HG03457 (cell line): ENCODE data around the gene SRSF7.
"Not testable (repeated sequence)": the region's sequence is repeated elsewhere in the genome, so short reads cannot be mapped to it uniquely, and the experiment has no call there.

ENCODE experiments used
- ATAC-seq: cut with Tn5 transposase; IDR thresholded peaks from one replicate; pipeline ENCODE4 v1.9.1; 2021; ENCODE audit warnings: moderate number of reproducible peaks; ENCODE audit not compliant: unreplicated experiment

The SRSF7 gene

DNA sequence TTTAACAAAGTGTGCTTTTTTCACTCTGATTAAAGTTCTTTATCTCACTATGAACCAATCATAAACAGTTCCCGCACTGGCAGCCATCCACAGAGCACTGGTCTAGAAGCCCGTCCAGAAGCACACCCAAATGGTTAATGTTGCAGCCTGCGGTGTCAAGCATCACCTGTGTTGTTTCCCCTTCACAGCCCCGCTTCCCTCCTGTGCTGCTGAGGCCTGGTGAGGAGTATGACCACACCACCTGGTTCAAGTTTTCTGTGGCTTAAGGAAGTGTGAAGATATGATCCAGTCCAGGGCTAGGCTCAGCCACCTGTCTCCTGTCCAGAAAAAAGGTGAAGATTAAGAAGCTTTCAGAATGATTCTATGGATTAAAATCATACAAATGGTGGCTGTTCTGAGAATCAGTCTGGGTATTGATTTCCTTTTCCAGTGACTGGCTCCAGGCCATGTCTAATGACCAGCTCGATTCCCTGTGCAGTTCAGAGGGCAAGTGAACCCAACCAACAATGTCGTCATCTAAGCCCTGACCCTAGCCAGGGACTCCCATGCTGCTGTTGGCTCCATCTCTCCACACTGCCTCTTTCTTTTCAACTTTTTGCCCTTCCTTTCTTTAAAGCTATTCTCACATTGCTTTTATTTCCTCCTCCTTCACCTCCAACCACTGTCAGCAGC, 17.7 kb downstream of the SRSF7 start:
- no peak for ATAC-seq

DNA sequence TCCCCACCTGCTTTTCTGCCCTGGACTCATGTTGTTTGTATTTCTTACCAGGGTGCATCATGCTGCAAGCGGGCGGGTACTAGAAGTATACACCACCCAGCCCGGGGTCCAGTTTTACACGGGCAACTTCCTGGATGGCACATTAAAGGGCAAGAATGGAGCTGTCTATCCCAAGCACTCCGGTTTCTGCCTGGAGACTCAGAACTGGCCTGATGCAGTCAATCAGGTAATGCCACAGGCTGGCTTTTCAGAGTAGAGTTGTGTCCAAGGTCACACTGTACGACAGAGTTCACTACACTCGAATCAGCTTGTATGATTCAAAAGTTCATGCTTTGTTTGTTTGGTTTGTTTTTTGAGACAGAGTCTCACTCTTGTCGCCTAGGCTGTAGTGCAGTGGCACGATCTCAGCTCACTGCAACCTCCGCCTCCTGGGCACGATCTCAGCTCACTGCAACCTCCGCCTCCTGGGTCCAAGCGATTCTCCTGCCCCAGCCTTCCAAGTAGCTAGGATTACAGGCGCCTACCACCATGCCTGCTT, 19.4 kb downstream of the SRSF7 start:
- ATAC-seq: no peak

DNA sequence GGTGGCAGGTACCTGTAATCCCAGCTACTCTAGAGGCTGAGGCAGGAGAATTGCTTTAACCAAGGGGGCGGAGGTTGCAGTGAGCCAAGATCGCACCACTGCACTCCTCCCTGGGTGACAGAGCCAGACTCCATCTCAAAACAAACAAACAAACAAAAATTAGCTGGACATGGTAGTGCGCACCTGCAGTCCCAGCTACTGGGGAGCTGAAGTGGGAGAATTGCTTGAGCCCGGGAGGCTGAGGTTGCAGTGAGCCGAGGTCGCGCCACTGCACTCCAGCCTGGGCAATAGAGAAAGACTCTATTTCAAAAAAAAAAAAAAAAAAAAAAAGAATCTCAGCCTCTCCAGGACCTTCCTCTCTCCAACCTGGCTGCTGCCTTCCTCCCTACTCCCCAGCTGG, 20.1 kb downstream of the SRSF7 start:
- no peak for ATAC-seq

DNA sequence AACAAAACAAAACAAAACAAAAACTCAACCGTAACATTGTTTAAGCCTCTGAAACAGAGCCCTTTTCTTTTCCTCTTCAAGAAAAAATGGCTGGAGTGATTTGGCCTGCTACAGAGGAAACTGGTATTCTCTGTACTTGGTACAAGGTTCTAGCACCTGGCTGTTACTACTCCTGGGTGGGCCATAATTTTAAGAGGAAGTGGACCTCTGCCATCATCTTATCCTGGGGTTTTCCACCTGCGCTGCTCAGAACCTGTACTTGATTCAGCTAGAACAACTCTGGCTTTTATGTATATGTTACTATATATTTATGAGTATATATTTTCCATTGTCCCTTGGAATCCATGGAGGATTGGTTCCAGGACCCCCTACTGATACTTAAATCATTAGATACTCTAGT, 22.5 kb downstream of the SRSF7 start:
- ATAC-seq: no peak

DNA sequence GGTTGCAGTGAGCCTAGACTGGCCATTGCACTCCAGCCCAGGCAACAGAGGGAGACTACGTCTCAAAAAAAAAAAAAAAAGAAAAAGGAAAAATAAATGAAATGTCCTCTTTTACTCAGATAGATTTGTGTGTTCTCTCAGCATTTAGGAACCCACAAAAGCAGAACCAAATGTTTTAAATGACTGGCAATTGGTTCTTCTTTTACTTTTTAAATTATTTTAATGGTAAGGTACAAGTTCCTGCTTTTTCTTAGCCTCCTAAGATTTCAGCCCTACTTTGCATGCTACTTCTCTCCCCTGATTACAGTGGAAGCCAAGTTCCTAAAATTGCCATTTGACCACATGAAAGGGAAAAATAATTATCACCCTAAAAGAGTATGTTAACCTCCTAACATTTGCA, 23.5 kb downstream of the SRSF7 start:
- no peak for ATAC-seq

DNA sequence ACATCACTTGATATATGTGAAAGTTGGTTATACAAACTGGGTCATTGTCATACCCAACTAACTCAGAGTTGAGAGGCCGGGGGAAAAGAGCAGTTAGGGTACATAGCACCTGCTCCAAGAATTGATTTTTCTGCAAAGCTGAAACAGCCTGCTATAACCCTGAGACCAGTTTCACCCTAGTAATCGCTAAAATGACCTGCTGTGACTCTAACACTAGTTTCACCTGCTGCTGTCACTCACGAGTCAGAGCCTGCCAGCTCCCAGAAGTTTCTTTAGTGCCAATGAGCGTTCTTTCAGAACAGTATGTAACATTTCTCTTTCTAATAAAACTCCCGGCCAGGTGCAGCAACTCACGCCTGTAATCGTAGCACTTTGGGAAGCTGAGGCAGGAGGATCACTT, 28.0 kb downstream of the SRSF7 start:
- no peak for ATAC-seq

DNA sequence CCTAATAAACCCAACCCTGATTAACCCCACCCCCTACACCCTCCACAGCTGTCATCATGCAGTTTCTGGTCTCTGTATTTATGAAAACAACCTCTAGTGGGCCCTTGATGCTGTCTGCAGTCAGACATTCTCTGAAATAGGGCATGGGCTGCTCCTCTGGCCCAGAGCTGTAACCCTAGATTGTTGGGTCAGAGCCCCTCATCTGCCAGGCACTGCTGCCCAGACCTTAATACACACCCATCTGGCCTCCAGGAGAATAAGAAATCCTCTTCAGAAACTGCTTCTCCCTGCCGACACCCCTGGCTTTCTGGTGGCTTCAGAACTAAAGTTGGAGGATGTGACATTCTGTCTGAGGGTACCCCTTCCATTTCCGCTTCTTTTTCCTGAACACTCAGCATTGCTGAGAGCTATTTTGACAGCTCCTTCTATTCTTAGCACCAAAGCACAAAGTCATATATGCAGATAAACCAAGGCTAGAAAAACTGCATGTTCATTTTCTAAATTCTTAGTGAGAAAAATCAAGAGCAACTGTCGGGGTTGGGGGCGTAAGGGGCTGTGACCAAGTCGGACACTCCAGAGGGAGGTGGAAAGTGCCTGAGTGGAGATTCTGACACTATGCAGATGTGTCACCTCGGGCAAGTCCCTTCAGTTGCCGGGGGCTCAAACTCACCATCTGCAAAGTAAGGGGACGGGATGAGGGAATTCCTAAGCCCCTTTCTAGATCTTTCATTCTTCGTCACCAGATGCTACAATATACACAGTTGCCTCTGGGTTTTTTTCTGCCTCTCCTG, 28.7 kb downstream of the SRSF7 start:
- no peak for ATAC-seq

DNA sequence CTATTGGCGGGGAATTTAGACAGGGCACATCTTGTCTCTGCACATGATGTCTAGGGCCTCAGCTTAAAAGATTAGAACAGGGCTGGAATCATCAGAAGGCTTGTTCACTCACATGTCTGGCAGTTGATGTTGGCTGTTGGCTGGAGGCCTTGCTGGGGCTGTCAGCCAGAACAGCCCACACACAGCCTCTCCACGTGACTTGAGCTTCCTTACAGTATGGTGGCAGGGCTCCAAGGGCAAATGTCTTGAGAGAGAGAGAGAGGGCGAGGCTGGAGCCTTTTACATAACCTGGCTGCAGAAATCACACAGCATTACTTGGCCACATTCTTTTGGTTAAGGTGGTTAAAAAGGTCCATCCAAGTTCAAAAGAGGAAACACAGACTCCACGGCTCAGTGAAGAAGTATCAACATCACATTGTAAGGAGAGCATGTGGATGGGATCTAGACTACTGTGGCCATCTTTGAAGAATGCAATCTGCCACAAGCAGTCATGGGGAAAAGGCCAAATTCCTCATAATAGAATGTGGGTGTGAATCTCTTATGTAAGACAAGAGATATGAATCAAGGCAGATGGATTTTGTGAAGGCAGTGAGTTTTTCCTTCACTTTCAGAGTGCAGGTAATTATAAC, 30.4 kb downstream of the SRSF7 start:
- no peak for ATAC-seq

DNA sequence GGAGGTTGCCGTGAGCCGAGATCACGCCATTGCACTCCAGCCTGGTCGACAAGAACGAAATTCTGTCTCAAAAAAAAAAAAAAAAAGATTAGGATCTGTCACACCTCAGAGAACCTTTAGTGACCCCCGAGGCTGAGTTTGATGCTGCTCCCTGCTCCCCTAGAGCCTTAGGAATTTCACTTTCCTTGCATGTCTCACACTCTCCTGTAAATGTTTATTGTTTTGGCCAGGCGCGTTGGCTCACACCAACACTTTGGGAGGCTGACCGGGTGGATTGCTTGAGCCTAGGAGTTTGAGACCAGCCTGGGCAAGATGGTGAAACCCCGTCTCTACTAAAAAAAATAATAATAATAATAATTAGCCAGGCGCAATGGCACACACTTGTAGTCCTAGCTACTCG, 31.5 kb downstream of the SRSF7 start:
- no peak for ATAC-seq

DNA sequence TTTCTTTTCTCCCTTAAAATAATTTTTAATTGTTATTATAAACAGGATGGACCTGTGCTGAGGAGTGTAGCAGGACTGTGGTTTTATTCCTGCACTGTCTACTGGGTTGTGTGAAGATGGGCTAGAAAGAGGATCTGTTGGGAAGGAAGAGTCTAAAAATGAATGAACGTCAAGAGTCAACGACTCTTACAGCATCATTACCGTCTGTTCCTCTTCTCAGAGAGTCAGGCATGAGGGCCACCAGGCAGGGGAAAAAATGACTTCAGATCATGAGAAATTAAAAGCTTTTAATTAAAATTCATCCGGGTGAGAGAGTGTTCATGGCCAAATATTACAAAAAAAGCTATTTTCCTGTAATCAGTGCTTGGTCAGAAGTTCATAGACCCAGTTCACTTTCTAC, 32.6 kb downstream of the SRSF7 start:
- no peak for ATAC-seq

DNA sequence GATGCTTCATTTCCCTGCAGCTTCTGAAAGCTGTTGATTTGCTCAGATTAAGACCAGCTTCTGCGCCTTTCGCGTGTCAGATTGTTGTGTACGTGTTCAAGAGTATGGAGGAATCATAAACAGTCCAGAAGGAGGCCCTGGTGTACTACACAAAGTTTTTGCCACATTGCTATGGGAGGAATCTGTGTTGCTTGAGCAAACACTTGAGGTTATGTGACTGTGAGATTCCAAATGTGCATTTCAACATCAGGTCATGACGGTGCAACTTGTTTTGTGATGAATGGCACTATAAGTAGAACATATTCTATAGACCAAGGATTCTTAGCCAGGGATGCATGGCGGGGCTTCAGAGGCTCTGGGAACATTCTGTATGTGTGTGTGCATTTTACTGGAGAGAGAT, 35.0 kb downstream of the SRSF7 start:
- ATAC-seq: no peak

DNA sequence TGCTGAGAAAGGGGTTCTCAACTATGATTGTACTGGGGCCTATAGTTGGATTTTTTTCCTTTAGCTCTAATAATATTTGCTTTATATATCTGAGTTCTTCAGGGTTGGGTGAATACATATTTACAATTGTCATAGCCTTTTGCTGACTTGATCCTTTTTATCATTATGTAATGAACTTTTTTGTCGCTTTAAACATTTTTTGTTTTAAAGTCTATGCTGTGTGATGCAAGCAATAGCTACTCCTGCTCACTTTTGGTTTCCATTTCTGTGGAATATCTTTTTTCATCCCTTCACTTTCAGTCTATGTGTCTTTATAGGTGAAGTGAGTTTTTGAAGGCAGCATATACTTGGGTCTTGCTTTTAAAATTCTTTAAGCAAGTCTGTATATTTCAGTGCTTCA, 36.2 kb downstream of the SRSF7 start:
- not testable (repeated sequence) for ATAC-seq

DNA sequence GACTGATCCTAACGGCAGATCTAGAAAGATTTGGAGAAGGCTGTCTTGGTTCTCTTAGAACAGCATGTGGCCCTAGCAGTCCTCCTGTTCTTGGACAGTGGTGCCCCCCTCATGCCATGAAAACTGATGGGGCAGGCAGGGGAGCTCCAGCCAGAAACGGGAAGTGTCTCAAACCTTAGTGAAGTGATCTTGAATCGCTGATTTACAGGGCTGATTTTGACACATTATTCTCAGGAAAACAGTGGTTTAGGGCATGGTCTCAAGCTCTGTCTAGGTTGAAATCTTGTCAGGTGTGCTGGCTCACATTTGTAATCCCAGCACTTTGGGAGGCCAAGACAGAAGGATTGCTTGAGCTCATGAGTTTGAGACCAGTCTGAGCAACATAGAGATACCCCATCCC, 37.8 kb downstream of the SRSF7 start:
- no peak for ATAC-seq

DNA sequence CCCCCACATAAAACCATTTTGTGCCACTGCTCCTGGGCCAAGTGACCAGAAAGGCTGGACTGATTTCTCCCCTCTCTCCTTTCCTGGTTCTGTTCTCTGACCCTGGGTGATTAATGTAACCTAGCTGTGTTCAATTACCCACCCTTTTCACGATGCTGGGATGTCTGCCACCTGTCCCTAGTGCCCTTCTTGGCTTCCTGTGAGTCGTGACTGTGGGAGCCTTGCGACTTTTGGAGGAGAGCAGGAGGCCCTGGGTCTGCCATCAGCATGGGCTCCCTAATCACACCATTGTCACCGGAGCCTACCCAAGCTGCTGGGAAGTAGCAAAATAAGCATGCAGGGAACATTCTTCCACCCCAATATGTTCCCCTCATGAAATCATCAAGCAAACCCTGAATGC, 38.3 kb downstream of the SRSF7 start:
- ATAC-seq: no peak

DNA sequence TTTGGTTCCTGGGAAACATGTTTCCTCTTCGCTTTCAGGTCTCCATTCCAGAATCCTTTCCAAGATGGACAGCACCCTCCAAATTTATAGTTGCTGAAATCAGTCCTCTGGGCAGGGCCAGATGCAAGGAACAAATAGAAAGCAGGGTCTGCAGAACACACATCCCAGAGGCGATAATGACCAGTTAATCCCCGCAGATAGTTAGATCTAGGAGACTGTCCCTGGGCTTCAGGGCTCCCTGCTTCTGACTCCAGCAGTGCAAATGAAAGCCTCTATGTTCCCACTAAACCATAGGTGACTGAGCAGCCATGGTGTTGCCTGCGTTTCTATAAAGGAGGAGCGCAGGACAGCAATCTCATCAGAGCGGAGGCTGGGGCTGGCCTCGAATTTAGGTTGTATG, 38.7 kb downstream of the SRSF7 start:
- ATAC-seq: no peak

DNA sequence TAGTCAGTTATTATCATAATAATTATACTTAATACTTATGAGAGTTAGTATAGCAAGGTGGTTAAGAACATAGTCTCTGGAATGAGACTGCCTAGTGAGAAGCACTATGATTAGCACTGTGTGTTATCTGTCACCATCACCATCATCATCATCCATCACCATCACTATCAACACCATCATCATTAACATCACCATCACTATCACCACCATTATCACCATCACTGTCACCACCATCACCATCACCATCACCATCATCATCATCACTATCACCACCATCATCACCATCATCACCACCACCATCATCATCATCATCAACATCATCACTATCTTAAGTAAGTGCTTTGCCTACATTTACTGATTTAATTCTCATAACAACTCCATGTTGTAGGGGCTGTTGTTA, 39.6 kb downstream of the SRSF7 start:
- no peak for ATAC-seq

DNA sequence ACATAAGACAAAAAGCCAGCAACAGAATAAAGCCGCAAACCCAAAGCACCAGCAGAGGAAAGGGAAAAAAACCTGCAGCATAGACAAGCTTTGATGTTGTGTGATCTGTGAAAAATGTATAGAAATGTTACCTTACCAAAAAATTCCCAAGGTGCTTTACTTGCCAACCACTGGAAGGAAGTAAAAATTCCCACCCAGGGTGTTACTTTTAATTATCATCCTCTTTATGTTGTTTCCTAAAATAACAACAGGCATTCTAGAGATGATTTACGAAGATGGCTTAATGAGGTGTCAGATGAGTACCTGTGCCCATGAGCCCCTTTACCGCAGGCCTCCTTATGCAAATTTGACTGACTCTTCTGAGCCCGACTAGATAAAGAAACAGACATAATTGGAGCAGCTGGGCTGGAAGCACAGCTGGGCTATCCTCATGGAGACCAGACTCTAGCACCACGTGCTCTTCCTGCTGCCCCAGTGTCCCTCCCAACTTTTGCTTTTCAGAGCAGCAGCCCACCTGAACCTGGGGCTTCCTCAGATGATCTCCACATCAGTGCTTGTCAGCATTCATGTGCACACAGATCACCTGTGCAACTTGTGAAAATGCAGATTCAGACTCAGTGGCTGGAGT, 41.5 kb downstream of the SRSF7 start:
- ATAC-seq: no peak

DNA sequence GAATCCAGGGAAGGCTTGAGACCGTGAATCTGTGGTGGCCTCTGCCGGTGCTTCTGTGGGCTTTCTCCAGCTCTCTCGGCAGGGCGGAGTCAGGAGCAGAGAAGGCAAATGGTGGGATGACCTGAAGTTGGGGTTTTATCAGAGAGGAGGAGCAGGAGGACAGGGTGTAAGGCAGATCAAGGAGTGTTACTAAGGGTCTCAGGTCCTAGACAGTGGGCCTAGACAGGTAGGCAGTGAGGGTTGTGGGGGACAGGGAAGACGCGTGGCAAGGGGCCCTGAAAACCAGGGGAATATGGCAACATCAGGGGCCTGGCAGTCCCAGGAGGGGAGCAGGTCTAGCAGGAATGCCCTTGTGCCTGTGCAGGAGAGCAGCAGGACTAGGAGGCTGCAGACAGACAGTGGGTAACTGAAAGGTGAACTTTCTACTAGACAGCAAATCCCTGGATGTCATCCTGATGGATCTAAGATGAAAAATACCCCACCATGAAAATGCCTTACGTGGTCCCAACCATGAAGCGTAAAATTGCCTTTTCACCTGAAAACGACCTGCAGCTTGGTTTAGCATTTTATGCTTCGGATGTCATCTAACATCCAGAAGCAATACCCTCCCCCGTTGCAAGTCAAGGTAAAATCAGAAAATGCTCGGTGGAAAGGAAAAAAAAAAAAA, 42.1 kb downstream of the SRSF7 start:
- no peak for ATAC-seq

DNA sequence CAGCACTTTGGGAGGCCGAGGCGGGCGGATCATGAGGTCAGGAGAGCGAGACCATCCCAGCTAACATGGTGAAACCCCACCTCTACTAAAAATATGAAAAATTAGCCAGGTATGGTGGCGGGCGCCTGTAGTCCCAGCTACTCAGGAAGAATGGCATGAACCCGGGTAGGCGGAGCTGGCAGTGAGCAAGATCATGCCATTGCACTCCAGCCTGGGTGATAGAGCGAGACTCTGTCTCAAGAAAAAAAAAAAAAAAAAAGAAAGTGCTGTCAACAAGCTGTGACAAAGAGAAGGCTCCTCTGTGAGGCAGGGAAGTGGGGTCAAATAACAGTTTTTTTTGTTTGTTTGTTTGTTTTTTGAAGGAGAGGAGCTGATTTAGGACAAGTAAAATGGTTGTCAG, 42.7 kb downstream of the SRSF7 start:
- not testable (repeated sequence) for ATAC-seq

DNA sequence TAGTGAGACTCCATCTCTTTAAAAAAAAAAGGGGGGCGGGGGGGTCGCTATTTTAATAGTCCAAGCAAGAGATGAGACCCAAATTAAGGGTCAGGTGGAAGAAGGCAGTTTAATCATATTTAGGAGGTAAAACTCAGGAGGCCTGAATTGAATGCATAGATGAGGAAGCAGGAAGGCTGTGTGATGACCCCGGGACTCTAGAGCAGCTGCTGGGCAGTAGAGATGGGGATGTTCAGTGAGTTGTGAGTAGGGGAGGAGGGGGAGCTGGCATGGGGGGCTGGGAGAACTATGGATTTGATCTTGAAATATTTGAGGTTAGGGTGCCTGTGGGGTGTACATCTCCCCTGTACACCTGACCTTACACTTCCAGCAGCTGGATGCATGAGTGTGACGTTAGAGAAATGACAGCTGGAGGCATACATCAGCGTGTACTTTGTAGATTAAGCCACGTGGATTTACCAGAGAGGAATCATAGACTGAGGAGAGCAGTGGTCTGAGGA, 44.3 kb downstream of the SRSF7 start:
- ATAC-seq: no peak

DNA sequence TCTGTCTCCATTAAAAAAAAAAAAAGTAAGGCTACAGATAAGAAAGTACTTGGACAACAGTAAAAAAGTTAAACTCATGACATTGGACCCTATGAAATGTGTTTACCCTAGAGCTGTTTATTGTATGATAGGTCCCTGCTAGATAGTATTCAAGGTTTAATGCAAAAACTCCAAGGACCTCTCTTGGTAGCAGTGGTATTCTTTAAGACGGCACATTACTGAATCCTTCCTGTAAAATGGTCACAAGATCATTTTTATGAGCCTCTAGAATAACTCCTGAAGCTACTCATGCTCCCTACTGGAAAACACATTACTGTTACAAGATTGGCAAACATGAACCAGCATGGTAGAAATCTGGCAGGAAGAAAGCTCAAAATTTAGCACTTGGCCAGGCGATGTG, 46.5 kb downstream of the SRSF7 start:
- ATAC-seq: no peak
